GM18909 (cell line): ENCODE data around the gene HAND2.

ENCODE experiments used
- ATAC-seq: cut with Tn5 transposase; IDR thresholded peaks from one replicate; pipeline ENCODE4 v1.9.1; 2021; ENCODE audit warnings: mild to moderate bottlenecking; ENCODE audit not compliant: unreplicated experiment, poor library complexity

The HAND2 gene

GRCh38 chr4:173522160-173522950 lies 7.7 kb downstream of the HAND2 start:
- no peak for ATAC-seq

- no peak for ATAC-seq
Measured at GRCh38 chr4:173521467-173522159, 8.4 kb downstream of the HAND2 start.

- no peak for ATAC-seq
Measured at GRCh38 chr4:173520921-173521466, 9.0 kb downstream of the HAND2 start.

GRCh38 chr4:173519111-173520101 lies 10.6 kb downstream of the HAND2 start:
- ATAC-seq: no peak

- no peak for ATAC-seq
Measured at GRCh38 chr4:173518425-173519102, 11.5 kb downstream of the HAND2 start.

GRCh38 chr4:173517781-173518424 lies 12.1 kb downstream of the HAND2 start:
- no peak for ATAC-seq

DNA sequence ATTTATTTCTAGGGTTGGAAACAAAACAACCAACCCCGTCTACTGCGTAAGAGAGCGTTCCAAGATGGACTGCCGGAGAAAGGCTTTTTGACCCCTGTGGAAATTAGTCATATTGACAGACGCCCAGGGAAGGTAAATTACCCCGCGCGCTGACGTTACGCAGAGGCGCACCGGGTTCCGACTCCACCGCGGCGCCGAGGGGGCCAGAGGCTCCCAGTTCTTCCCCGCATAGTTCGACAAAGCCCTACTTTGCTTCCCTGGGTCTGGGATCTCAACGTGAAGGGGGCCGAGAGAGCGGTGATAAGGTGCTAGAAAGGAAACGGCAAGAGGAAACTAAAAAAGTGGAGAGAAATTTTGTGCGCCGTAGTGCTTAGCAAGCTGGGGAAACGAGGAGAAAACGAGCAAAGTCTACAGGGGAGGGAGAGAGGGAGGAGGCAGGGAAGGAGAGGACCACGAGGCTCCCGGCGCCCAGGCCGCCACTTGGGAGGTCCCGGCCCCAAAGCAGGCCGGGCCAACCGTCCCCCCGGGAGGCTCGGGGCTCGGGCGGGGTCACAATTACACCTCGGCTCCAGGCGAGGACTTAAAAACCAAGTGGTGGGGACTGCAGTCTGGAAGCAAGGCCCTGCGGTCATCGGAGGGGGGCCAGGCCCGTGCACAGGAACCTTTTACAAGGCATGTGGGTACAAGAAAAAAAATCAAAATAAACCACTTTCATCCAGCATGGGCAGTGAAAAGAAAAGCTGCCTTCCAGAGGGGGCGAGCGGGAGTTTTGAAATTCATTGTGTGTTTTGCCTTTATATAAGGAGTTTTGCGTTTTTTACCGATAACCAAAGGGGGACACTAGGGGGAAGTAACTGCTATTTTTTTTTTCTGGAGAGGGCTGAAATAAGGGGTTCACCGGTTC lies 13.2 kb downstream of the HAND2 start:
- ATAC-seq: no peak

GRCh38 chr4:173515458-173515857 lies 14.6 kb downstream of the HAND2 start:
- ATAC-seq: no peak

DNA sequence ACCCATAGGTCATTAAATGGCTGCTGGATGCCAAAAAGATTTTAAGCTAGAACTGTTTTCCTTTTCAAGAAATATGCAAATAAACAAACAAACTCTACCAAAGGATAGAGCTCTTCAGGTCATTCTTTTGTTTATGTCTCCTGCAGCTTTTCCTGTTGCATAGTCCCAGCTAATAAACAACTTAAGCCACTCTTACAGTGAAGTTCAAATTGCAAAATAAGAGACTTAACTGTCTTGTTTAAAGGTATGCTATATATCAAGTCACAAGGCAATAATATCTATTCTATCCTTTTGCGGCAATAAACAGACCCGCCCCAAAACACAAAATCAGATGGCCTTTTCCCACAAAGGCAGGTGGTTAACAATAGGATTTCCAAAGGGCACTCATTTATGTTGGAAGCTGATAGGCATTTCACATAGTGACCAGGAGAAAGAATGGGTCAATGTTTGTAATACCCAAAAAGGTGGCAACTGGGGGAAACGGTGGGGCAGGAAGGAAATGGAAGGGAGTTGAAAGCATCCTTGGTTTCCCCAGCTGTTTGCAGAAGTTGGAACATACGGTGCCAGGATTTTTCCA lies 15.3 kb downstream of the HAND2 start:
- ATAC-seq: no peak

- ATAC-seq: no peak
Measured at GRCh38 chr4:173513651-173514050, 16.4 kb downstream of the HAND2 start.

DNA sequence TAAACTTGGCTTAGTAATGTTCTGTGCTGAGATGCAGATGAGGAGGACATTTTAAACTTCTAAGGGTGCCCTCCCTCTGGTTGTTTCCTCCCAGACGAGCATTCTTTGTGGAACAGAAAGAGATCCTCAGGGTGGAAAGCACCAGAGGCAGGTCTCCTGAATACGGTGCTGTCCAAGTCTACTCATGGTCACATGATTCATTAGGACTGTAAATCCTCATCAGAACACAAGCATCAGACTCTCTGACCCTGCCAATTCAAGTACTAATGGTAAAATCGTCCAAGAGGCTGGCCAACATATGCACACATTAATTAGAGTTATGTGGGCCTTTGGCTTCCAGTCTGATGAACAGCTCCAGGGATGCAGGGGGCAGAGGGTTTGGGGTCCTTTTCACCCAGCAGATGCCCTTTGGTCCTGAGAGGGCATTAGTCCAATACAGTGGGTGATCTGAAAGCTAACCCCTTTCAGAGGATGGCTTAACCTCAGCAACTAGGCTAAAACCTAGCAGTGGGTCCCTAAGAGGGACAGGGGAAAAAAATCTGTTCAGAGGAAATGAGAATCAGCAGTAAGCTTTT lies 18.2 kb downstream of the HAND2 start:
- ATAC-seq: no peak

DNA sequence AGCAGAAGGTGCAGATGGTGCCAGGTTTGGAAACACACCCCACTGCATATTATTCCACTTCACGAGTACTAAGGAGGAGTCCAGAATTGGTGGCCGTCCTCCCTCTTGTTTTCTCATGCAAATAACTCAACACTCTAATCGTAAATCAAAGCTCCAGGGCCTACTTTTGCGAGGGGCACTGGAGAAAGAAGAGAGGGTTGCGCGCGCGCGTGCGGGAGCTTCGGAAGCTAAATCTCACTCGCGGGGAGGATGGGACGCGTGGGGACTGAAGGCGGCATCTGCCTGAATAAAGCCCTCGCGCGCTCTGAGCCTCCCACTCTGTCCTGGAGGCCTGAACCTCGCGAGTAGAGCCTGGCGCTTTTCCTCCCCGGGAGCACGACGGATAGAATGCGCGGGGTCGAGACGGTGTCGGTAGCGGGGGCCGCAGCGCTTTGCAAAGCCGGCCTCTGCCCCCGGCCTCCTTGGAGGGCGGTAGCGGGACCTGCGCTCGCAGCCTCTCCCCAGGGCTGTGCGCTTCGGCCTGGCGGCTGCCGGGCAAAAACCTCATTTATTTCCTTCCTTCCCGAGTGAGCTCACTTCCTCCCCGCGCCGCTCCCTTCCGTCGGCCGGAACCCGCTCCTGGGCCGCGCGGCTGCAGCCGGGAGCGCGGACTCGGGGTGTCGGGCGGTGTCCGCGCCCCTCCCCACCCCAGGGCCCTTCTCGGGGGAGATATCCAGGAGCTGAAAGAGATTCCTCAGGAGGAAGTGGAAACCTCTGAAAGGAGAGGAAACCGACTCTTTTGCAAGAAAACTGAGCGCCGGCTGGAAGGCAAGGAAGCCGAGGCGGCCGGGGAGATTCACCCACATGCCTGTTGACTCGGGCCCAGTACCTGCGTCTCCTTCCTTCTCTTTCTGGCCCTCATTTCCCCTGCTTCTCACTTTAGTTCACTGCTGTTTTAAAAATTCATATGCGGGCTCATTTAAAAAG lies 20.7 kb downstream of the HAND2 start:
- peak; percentile 45 for ATAC-seq

GRCh38 chr4:173508386-173509035 lies 21.5 kb downstream of the HAND2 start:
- ATAC-seq: no peak

DNA sequence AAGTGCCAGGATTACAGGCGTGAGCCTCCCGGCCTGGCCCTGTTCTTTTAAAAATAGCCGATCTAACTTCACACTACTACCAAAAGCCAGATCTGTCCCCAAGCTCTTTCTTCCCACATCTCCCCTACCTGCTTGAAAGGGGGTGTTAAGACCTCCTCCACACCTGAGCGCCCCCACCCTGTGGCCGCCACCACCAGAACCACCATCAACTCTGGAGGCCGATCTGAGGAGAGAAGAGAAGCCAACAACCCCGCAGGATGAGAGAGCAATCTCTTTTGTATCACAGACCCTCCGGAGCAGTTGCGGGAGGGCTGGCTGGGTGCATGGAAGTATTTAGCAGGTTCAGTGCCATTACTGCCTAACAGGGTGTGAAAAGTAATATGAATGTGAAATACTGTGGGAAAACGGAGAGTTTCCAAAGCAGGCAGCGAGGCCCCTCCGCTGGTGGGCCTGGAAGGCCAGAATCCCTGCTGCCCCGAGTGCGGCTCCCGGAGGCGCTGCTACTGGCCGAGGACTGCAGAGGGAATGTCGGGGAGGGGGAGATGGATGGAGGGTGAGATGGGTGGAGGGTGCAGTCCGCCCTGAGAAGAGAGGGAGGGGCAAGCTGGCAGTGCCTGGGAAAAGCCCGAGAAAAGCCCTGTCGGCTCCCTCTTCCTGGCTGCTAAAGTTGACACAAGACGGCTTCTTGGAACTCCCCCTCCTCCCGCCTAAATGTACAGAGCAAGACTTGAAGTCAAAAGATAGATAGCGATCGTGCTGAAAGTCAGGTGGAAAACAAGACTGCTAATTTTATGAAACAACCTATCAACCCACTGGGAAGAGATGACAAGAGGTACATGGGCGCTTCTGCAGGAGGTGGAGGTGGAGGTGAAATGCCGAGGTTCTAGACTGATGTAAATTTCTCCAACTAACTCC lies 22.3 kb downstream of the HAND2 start:
- ATAC-seq: no peak

- ATAC-seq: peak; percentile 26
Measured at GRCh38 chr4:173506597-173507211, 23.3 kb downstream of the HAND2 start.
